HG03280 (cell line): ENCODE measurements around the gene PXDC1.

ENCODE experiments used
- ATAC-seq: cut with Tn5 transposase; IDR thresholded peaks from one replicate; pipeline ENCODE4 v1.9.1; 2021; ENCODE audit warnings: mild to moderate bottlenecking, moderate library complexity; ENCODE audit not compliant: unreplicated experiment

Gene PXDC1

GRCh38 chr6:3715285-3715684 lies 36.2 kb downstream of the PXDC1 start:
- no peak for ATAC-seq

DNA sequence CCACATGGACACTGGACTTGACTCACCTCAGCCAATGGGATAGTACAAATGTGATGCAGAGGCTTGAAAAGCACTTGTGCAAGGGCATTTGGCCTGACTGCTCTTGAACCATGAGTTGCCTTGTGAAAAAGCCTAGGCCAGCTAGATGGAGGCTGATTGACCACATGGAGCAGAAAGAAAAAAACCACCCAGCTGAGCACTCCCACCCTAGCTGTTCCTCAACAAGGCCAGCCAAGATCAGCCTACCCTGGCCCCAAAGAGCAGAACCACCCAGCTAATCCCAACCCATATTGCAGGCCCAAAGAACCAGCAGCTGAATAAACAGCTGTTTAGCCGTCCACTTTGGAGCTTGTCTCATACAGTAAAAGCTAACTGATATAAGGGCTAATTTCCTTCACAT lies 36.7 kb downstream of the PXDC1 start:
- ATAC-seq: no peak

- no peak for ATAC-seq
Measured at GRCh38 chr6:3714111-3714510, 37.4 kb downstream of the PXDC1 start.

DNA sequence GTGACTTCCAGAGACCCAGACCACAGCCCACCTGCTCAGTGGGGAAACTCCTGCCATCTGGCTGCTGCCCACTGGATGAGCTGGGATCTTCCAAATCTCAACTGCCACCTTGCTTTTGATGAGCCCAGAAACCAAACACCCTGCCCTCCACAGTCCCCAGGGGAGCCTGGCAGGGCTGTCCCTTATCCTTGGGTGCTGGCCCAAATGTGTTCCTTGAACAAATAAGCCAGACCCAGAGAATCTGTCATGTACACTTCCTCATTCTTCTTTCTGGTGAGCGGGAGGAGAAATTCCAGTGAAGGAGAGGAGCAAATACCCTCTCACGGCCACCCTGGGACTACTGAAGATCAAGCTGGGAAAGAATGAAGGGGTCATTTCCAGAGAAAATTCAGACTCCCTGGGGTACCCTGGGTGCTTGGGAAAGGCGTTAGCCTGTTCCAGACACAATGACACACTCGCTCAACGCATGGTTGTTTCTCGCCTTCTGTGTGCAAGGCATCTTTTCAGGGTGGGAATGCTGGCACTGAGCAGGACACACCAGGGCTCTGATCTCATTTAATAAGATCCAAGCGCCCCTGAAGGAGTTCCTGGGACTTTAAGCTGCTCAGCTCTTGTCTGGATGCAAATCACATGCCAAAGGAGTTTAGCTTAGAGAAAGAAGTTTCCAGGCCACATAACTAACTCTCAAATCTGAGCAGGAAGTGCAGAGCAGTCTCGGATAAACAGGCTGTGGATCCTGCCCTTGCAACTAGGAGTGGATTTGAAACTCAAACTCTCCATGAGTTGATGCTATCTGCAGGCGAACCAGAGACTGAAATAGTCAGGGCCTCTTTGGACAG lies 38.5 kb downstream of the PXDC1 start:
- ATAC-seq: no peak

- no peak for ATAC-seq
Measured at GRCh38 chr6:3711776-3712175, 39.7 kb downstream of the PXDC1 start.

DNA sequence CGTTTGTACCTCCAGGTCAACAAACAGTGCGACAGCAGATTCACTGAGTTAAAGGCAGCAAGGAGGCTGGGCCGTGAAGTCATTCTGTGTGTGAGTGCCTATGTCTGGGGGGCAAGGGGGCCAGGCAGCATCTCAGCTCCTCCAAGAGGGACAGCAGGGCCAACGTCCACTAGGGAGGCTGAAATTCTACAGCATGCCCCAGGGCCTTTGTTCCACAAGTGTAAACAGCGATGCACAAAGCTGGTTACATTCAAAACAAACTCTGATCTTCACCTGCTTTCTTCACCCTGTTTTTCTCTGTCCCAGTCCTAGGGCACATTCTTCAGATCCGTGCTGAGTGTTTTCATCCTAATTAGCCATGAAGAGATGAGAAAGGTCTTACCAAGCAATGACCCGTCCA lies 41.1 kb downstream of the PXDC1 start:
- ATAC-seq: no peak

GRCh38 chr6:3708540-3708939 lies 43.0 kb downstream of the PXDC1 start:
- ATAC-seq: no peak

DNA sequence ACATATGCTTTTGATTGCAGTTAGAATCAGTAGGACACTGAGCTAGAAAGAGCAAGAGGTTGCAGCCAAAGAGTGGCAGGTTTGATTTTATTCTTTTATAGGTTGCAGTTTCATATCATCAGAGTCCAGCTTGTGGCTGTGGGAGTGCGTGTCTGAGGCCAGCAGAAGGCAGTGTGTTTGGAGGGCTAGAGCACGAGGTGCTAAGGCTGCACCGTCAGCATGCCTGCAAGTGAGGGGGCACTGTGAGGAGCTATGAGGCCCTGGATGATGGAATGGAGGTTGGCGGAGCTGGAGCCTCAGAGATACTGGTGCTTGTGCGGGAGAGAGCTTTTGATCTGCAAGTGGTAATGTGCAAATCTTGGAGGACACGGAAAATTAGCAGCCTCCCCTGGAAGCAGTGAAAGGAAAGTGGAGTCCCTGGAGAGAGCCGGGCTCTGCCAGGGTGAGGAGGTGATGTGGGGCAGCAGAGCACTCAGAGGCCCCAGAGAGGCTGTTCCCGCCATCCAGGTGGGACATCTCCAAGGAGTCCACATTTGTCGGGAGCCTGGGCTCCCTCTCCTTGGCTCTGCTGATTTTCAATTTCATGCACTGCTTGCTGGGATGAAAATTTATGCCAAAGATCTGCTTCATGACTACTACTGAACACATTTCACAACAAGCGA lies 43.6 kb downstream of the PXDC1 start:
- ATAC-seq: no peak

GRCh38 chr6:3707024-3707423 lies 44.5 kb downstream of the PXDC1 start:
- ATAC-seq: no peak

GRCh38 chr6:3706547-3706946 lies 45.0 kb downstream of the PXDC1 start:
- ATAC-seq: no peak

- ATAC-seq: no peak
Measured at GRCh38 chr6:3701631-3702030, 49.9 kb downstream of the PXDC1 start.

DNA sequence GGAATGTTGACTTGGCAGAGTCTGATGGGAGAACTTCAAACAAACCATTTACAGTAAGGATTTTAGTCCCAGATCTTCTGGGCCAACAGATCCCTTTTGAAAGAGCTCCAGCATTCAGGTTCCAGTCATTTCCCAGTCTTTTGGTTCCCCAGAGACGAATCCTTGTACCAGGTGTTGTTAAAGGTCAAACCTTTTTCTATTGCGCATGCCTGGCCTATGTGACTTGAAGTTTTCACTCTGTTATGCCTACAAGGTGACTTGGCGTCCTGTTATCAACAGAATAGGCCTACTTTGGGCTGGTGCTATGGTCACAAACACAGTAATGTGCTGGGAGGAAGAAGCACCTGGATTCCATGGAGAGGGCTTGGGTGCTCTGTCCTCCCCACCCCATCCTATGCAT lies 52.3 kb downstream of the PXDC1 start:
- no peak for ATAC-seq

DNA sequence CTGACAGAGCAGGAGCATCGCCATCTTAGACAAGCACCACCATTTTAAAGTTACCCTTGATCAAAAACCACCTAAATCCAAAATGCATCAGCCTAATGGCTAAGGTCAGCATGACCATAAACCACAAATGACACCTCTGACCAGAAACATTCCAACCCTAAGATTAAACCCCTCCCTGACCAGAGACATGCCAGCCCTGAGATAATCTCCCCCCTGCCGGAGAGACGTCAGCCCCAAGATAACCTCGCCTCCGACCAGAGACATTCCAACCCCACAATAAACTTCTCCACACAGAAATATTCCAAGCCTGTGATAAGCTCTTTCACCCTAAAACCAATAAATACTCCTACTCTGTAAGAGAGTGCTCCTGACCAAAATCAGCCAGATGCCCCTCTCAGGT lies 53.5 kb downstream of the PXDC1 start:
- ATAC-seq: no peak

- ATAC-seq: no peak
Measured at GRCh38 chr6:3697609-3698008, 53.9 kb downstream of the PXDC1 start.

DNA sequence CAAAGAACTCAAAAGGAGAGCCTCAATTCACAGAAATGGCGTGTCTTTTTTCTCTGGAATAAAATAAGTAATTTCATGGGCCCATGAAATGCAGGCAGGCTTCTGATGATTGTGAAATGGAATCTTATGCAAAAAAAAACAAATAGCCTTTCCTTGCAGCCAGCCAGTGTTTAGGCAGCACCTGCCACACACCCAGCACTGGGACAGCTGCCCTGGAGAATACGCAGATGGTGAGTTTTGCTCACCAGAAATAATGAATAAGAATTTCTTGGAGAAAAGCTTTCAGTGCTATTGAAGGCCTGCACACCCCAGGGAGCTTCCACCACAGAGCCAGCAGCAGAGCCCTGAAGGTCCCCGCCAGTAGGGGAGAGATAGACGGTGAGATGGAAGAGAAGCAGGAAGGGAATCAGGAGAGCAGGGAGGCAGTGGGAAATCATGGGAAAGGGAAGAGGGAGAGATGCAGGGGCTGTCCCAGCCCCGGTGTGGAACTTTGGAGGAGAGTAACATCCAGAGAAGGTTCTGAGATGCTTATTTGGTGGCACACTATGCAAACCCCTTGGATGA lies 54.9 kb downstream of the PXDC1 start:
- no peak for ATAC-seq

- ATAC-seq: no peak
Measured at GRCh38 chr6:3695065-3695817, 56.3 kb downstream of the PXDC1 start.

- no peak for ATAC-seq
Measured at GRCh38 chr6:3693831-3694230, 57.7 kb downstream of the PXDC1 start.

DNA sequence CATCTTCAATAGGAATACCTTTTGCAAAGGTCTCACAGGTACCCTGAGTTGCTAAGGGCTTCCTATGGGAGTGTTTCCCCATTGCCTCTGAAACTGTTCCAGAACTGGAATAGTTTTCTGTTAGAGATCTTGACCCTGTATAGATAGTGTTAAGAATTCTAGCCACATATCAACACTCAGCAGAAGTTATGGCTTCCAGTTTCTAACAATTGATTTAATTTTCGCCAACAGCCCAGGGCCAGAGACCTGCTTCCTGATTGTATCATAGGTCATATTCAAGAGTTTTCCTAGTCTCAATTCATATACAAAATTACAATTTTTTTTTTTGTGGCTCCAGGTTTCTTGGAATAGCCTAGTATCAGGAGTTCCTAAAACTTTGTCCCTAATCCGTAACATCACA lies 61.0 kb downstream of the PXDC1 start:
- no peak for ATAC-seq

- ATAC-seq: no peak
Measured at GRCh38 chr6:3687847-3688246, 63.7 kb downstream of the PXDC1 start.

DNA sequence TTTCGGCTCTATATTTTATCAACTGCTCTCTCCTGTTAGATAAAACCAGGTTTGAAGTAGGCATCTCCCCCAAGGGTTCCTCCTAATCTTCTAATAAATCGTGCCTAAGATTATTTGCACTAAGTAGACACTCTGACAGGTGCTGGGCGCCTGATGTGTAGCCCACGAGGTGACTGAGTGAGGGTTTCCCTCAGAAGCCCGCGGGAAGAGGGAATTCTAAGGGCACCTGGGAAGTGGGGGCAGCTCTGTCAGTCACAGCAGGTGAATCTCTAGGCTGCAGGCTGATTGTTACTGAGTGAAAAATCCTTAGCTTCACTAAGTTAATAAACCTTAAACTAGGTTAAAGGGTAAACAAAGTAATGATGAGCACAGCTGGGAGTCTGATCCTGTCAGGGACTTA lies 68.2 kb downstream of the PXDC1 start:
- ATAC-seq: no peak

DNA sequence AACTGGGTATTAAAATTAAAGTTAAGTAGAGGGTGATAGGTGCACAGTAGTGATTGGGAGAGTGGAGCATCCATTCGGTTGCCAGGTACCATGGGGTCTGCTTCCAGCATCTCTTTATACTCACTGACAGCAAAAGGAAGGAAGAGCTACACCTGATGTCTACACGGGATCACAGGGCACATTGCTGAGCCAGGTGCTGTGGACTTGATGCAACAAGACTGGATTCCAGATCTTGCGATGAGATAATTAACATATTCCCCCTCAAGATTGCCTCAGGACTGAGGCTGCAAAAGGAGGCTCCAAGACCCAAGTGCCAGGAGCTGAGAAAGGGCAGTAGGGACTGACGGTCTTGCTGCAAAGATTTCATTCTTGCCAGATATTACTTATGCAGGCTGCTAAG lies 72.6 kb downstream of the PXDC1 start:
- ATAC-seq: no peak
